ENCODE measurements around the gene ZNF774.
A peak's percentile ranks its signal among the peaks of the same experiment; 100 is the strongest.

ZNF774 gene

DNA sequence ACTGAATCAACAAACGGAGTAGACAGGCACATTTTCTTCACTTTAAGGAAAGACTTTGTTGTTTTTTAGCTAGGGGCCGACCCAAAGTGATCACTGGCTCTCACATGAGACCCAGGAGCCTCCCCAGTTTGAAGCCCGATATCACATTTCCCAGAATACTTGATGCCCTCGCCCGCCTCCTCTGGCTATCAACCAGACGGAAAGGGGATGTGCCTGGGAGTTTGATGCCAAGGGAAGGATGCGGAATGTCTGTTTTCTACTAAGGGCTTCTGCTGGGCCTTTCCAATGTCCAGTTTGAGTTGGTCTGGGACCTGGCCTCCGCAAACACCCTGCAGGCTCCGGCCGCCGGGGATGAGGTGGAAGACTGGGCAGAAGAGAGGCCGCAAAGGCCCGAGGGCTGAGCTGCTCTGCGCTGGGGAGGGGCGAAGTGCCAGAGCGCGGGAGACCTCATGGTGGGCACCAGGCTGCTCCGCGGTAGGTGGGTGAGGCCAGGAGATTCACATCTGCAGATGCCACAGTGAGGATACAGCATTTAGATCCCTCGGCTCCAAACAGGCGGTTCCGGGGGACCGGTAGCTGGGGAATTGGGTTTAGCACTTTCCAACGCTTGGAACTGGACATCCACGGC is 491 bp upstream of the ZNF774 start:
- Mint-ChIP-seq H3K27me3 (peaks cover 10% of the 10 kb centered on the region), H3K27ac (peak overlapping the region; percentile 85), H3K9me3 (no peaks in the 10 kb centered on the region), H3K36me3 (ENCODE audit: low read depth) (peaks cover 12% of the 10 kb centered on the region), H3K4me1 (ENCODE audit: low read depth) (peaks cover 21% of the 10 kb centered on the region), H3K4me3 (peak overlapping the region; percentile 92)
- intact Hi-C loops (cut with micrococcal nuclease) = loop anchor here (5.0 kb wide), 1 partner anchor 36 kb away; the partner anchor contains the start of gene IQGAP1

- Mint-ChIP-seq H3K27me3 (peaks cover 8% of the 10 kb centered on the region), H3K4me3 (no peak overlapping the region), H3K36me3 (ENCODE audit: low read depth) (peaks cover 13% of the 10 kb centered on the region), H3K27ac (no peak overlapping the region), H3K9me3 (no peaks in the 10 kb centered on the region), H3K4me1 (ENCODE audit: low read depth) (peaks cover 24% of the 10 kb centered on the region)
- intact Hi-C loops (cut with micrococcal nuclease) = loop anchor here (5.0 kb wide), 1 partner anchor 32 kb away; the partner anchor contains the start of gene IQGAP1
These were observed 2.9 kb downstream of the ZNF774 start for GRCh38 chr15:90354986-90355385.

DNA sequence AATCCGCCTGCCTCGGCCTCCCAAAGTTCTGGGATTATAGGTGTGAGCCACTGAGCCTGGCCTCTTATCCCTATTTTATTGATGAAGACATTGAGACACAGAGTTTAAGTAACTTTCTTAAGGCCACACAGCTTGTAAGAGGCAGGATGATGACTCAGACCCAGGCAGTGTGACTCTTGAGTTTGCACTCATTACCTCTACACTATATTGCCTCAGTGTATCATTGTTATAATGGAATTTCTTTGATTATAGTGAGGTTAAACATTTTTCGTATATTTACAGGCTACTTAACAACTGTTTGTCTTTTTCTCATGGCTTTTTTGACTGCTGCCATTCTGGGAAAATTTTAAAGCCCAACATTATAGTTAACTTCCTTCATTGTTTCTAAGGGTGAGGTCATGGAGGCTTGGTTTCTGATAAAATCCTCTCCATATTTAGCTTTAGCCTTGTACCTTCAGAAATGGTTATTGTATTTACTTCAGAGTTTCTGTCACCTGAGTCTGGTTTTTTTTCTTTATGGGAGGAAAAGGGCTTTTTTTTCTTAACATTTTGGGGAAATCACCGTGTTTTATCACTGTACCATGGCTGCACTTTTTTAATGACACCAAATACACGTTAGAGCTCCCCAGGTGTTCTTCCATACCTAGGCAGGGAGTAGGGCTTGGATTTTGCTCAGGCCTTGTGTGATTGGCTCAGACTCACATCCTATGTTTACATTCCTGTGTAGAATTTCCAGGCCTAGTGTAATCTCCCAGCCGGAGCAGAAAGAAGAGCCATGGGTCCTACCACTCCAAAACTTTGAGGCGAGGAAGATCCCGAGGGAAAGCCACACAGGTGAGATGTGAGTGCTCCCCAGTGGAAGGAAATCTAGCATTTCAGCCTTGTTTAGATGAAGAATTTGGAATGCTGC is 6.3 kb downstream of the ZNF774 start:
- Mint-ChIP-seq H3K27ac (peak overlapping the region; percentile 34), H3K4me3 (no peak overlapping the region), H3K36me3 (ENCODE audit: low read depth) (peaks cover 15% of the 10 kb centered on the region), H3K9me3 (no peaks in the 10 kb centered on the region), H3K4me1 (ENCODE audit: low read depth) (peaks cover 41% of the 10 kb centered on the region), H3K27me3 (no peaks in the 10 kb centered on the region)
- intact Hi-C loops (cut with micrococcal nuclease) = no loop called here

- H3K27me3 Mint-ChIP-seq = peaks cover 3% of the 10 kb centered on the region
- intact Hi-C loops (cut with micrococcal nuclease) = no loop called here
- H3K27ac Mint-ChIP-seq = peak overlapping the region; percentile 84
- H3K4me1 Mint-ChIP-seq (ENCODE audit: low read depth) = peaks cover 58% of the 10 kb centered on the region
- H3K4me3 Mint-ChIP-seq = no peak overlapping the region
- H3K9me3 Mint-ChIP-seq = no peaks in the 10 kb centered on the region
- H3K36me3 Mint-ChIP-seq (ENCODE audit: low read depth) = peaks cover 14% of the 10 kb centered on the region
These were observed 8.7 kb downstream of the ZNF774 start for GRCh38 chr15:90360746-90361145.

GRCh38 chr15:90362936-90363212 is 10.8 kb downstream of the ZNF774 start:
- peaks cover 3% of the 10 kb centered on the region for H3K27me3 Mint-ChIP-seq
- H3K9me3 Mint-ChIP-seq = no peaks in the 10 kb centered on the region
- peaks cover 9% of the 10 kb centered on the region for H3K36me3 Mint-ChIP-seq (ENCODE audit: low read depth)
- intact Hi-C loops (cut with micrococcal nuclease) = no loop called here
- H3K4me3 Mint-ChIP-seq = no peak overlapping the region
- H3K27ac Mint-ChIP-seq = peak overlapping the region; percentile 84
- peaks cover 71% of the 10 kb centered on the region for H3K4me1 Mint-ChIP-seq (ENCODE audit: low read depth)

- H3K9me3 Mint-ChIP-seq = no peaks in the 10 kb centered on the region
- peaks cover 3% of the 10 kb centered on the region for H3K27me3 Mint-ChIP-seq
- peaks cover 9% of the 10 kb centered on the region for H3K36me3 Mint-ChIP-seq (ENCODE audit: low read depth)
- H3K27ac Mint-ChIP-seq = peak overlapping the region; percentile 93
- peaks cover 75% of the 10 kb centered on the region for H3K4me1 Mint-ChIP-seq (ENCODE audit: low read depth)
- intact Hi-C loops (cut with micrococcal nuclease) = no loop called here
- no peak overlapping the region for H3K4me3 Mint-ChIP-seq
These were observed 12.2 kb downstream of the ZNF774 start for GRCh38 chr15:90364251-90364650.

- H3K27me3 Mint-ChIP-seq = peaks cover 3% of the 10 kb centered on the region
- no peaks in the 10 kb centered on the region for H3K9me3 Mint-ChIP-seq
- H3K36me3 Mint-ChIP-seq (ENCODE audit: low read depth) = peaks cover 2% of the 10 kb centered on the region
- peaks cover 80% of the 10 kb centered on the region for H3K4me1 Mint-ChIP-seq (ENCODE audit: low read depth)
- H3K4me3 Mint-ChIP-seq = no peak overlapping the region
- intact Hi-C loops (cut with micrococcal nuclease) = no loop called here
- H3K27ac Mint-ChIP-seq = peak overlapping the region; percentile 93
These were observed 13.5 kb downstream of the ZNF774 start for GRCh38 chr15:90365414-90366055.

DNA sequence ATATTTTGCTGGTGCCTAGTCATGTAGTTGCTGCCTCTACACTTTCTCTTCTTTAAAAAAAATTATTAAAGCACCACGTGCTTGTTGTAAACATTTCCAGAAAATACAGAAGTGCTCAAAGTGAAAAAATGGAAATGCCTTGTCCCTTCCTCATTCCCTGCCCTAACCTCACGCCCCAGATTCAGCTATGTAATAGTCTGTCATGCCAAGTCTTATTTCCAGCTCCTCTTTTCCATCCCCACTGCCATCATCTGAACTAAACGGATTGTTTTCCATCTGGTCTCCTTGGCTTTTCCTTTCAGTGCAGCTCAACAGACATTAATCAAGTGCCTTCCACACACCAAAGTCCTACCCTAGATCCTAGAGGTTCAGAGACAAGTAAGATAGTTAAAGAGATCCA is 15.5 kb downstream of the ZNF774 start:
- H3K27ac Mint-ChIP-seq = peak overlapping the region; percentile 93

GRCh38 chr15:90375071-90375470 is 23.0 kb downstream of the ZNF774 start:
- peaks cover 23% of the 10 kb centered on the region for H3K4me1 Mint-ChIP-seq (ENCODE audit: low read depth)
- no peaks in the 10 kb centered on the region for H3K27me3 Mint-ChIP-seq
- no peak overlapping the region for H3K27ac Mint-ChIP-seq
- peaks cover 9% of the 10 kb centered on the region for H3K9me3 Mint-ChIP-seq
- H3K4me3 Mint-ChIP-seq = no peak overlapping the region
- H3K36me3 Mint-ChIP-seq (ENCODE audit: low read depth) = no peaks in the 10 kb centered on the region
- intact Hi-C loops (cut with micrococcal nuclease) = no loop called here

More for the DNA sequence above, 15.5 kb downstream of the ZNF774 start:
- Mint-ChIP-seq H3K4me3 (peak overlapping the region; percentile 44), H3K4me1 (ENCODE audit: low read depth) (peaks cover 60% of the 10 kb centered on the region), H3K36me3 (ENCODE audit: low read depth) (no peaks in the 10 kb centered on the region), H3K27me3 (peaks cover 3% of the 10 kb centered on the region), H3K9me3 (no peaks in the 10 kb centered on the region)
- intact Hi-C loops (cut with micrococcal nuclease) = loop anchor here (1.0 kb wide), 1 partner anchor 21 kb away; the partner anchor contains the start of gene IQGAP1

- Mint-ChIP-seq H3K9me3 (peaks cover 9% of the 10 kb centered on the region), H3K36me3 (ENCODE audit: low read depth) (no peaks in the 10 kb centered on the region), H3K27me3 (no peaks in the 10 kb centered on the region), H3K4me3 (no peak overlapping the region), H3K4me1 (ENCODE audit: low read depth) (peaks cover 32% of the 10 kb centered on the region), H3K27ac (peak overlapping the region; percentile 79)
- intact Hi-C loops (cut with micrococcal nuclease) = no loop called here
These were observed 24.7 kb downstream of the ZNF774 start for GRCh38 chr15:90376789-90377188.

GRCh38 chr15:90379263-90379662 is 27.2 kb downstream of the ZNF774 start:
- Mint-ChIP-seq H3K4me1 (ENCODE audit: low read depth) (peaks cover 38% of the 10 kb centered on the region), H3K36me3 (ENCODE audit: low read depth) (no peaks in the 10 kb centered on the region), H3K27ac (no peak overlapping the region), H3K9me3 (peaks cover 9% of the 10 kb centered on the region), H3K27me3 (no peaks in the 10 kb centered on the region), H3K4me3 (no peak overlapping the region)
- intact Hi-C loops (cut with micrococcal nuclease) = no loop called here

DNA sequence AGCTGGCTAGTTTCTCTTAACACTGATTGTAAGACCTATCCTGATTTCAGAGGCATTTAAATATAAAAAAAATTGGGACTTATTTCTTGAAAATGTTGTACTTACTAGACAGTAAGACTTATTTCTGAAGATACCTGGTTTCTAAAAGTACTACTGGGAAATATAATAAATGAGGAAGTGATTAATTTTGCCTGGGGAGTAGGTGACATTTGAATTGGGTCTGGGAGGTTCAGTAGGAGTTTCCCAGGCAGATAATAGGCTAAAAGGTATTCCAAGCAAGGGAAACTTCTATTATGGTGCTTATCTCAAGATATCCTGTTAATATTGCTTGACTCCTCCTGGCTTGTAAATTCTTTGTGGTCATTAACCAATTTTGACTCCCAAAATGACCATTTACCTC is 29.4 kb downstream of the ZNF774 start:
- Mint-ChIP-seq H3K4me1 (ENCODE audit: low read depth) (peaks cover 39% of the 10 kb centered on the region), H3K9me3 (peaks cover 6% of the 10 kb centered on the region), H3K27ac (no peak overlapping the region), H3K27me3 (no peaks in the 10 kb centered on the region), H3K36me3 (ENCODE audit: low read depth) (no peaks in the 10 kb centered on the region), H3K4me3 (no peak overlapping the region)
- intact Hi-C loops (cut with micrococcal nuclease) = no loop called here

GRCh38 chr15:90382320-90382719 is 30.2 kb downstream of the ZNF774 start:
- no peaks in the 10 kb centered on the region for H3K9me3 Mint-ChIP-seq
- H3K27ac Mint-ChIP-seq = no peak overlapping the region
- H3K36me3 Mint-ChIP-seq (ENCODE audit: low read depth) = no peaks in the 10 kb centered on the region
- intact Hi-C loops (cut with micrococcal nuclease) = no loop called here
- H3K4me1 Mint-ChIP-seq (ENCODE audit: low read depth) = peaks cover 34% of the 10 kb centered on the region
- no peaks in the 10 kb centered on the region for H3K27me3 Mint-ChIP-seq
- no peak overlapping the region for H3K4me3 Mint-ChIP-seq

DNA sequence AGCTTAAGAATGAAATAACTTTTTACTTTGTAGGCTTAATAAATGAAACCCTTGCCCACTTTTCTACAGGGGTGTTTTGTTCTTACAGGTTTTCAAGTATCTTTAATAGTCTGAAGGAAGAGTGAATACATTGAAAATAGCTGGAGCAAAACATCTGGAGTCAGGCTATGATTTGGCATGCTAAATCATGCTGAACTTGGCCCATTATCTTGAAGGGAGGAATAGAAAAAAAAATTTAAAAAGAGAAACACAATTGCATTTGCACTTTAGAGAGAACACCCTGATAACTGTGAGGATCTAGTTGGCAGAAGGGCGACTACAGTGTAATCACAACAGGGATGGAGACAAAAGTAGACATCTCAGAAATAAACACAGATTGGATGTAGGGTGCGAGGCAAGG is 34.1 kb downstream of the ZNF774 start:
- H3K27me3 Mint-ChIP-seq = no peaks in the 10 kb centered on the region
- peak overlapping the region; percentile 99 for H3K27ac Mint-ChIP-seq
- H3K4me1 Mint-ChIP-seq (ENCODE audit: low read depth) = peaks cover 43% of the 10 kb centered on the region
- no peaks in the 10 kb centered on the region for H3K9me3 Mint-ChIP-seq
- intact Hi-C loops (cut with micrococcal nuclease) = loop anchor here (5.0 kb wide), 1 partner anchor 34 kb away; the partner anchor contains the start of gene ZNF774
- H3K4me3 Mint-ChIP-seq = no peak overlapping the region
- H3K36me3 Mint-ChIP-seq (ENCODE audit: low read depth) = peaks cover 33% of the 10 kb centered on the region
